DMS153 (cell line): Measurements from ENCODE around the gene REX1BD.
A peak's percentile ranks its signal among the peaks of the same experiment; 100 is the strongest.
"Not testable (repeated sequence)": the region's sequence is repeated elsewhere in the genome, so short reads cannot be mapped to it uniquely, and the experiment has no call there.

ENCODE experiments used
- DNase-seq: peaks from one replicate; lab custom pipeline; 2025; lab: John Stamatoyannopoulos, UW

REX1BD gene

DNA sequence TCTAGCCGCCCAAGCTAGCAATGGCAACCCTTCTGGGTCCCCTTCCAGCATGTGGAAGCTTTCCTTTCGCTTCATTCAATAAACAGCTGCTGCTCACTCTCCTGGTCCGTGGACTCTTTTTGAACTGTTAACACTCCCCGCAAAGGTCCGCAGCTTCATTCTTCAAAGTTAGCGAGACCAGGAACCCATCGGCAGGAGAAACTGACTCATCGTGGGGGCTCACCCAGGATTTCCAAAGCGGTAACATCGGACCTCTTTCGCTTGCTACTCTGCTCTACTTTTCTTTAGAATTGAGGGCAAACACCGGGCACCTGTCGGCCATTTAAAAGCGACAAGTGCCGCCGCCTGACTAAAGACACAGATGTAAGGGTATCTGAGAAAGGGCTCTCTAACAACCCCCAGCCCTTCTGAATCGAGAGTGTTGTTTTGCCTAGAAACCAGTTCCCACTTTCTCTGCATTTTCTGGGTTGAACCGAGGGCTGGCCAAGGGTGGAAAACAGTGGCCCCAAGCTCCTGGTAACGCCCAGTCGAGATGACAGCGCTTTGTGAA, 11.2 kb upstream of the REX1BD start:
- no peak for DNase-seq

DNA sequence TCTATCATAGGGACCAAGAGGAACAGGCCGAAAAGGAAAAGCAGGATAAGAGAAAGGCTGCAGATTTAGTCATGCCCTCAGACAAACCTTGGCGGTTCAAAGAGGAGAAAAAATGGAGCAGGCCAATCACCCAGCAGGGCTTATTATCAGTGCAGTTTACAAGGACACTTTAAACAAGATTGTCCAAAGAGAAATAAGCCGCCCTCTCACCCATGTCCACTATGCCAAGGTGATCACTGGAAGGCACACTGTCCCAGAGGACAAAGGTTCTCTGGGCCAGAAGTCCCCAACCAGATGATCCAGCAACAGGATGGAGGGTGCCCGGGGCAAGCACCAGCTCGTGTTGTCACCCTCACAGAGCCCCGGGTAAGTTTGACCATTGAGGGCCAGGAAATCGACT, 8.3 kb upstream of the REX1BD start:
- DNase-seq, result no peak

DNA sequence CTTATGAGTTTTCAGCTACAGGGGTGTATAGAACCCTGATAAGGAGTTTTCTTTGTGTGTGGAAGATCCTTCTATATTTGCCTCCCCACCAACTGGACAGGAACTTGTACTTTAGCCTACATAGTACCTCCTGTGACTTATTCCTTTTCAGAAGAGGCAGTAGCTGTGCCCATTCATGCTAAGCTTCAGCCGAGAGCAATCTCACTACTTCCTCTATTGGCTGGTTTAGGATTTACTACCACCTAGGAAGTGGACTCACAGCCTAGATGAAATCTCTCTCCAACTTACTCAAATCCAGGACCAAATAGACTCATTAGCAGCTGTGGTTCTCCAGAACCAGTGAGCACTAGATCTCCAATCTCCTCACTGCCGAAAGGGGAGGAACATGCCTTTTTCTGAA, 2.3 kb upstream of the REX1BD start:
- no peak for DNase-seq

DNA sequence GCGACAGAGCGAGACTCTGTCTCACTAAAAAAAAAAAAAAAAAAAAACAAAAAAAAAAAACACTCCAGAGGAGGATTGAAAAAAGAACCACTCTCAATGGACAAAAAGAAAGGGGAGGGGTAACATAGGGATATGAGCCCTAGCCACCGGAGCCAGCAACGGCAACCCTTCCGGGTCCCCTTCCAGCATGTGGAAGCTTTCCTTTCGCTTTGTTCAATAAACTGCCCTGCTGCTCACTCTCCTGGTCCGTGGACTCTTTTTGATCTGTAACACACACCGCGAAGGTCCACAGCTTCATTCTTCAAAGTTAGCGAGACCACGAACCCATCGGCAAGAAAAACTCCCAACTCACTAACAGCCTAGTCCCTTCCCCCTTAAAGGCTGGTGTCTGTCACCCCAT, 1.0 kb upstream of the REX1BD start:
- DNase-seq, result no peak

DNA sequence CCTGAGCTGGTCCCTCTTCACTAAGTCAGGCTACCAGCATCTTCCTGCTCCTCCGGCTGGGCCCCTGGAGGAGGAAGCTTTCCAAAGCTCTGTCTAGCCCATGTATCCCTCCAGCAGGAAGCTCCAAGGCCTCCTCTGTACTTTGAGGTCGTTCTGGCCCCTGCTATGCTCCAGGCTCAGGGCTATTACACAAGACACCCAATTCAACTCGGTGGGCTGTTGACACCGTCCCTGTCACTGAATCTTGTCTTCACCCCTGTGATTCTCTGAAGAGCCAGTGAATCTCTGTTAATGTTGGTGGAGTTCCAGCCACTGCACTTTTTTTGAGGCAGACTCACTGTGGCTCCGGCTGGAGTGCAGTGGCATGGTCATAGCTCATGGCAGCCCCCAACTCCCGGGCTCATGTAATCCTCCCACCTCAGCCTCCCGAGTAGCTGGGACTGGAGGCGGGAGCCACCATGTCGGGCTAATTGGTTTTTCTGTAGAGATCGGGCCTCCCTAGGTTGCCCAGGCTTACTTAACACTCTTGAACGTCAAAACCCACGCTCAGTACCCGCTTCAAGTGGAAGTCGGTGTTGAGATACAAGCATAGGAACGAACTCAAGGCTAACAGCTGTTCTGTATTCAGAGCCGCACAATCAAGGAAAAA, 512 bp upstream of the REX1BD start:
- no peak for DNase-seq

DNA sequence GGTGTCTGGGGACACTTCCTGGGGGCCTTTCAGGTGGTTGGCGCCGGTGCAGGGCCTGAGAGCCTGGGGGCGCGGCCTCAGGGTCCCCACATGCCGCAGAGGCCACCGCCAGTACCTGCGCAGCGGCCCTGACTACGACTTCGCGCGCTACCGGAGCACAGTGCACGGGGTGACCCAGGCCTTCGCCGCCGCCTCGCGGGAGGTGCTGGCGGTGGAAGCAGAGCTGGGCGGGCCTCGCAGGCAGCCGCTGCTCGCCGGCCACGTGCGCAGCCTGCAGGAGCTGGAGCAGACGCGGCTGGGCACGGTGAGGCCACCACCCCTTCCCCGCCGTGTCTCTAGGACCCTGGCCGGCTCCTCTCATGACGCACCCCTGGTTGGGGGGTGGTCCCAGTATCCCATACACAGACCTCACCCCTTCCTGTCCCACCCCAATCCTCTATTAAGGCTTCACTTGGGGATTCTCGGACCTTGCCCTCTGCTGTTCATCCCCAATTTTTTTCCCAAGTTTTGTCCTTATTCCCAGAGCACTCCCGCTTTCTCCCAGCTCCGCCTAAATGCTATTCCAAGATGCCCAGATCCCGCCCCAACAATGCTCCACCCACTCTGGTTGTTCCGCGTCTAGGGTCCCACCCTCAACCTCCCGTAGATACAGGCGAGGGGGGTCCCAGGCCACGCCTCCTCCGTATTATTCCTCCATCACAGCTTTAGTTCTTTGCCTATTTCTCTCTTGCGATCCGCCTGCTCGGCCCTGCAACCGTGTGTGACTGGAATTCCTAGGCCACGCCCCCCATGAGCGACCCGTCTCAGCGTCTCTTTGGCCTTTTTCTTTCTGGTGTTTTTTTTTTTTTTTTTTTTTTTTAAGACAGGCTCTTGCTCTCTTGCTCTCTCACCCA, 1.0 kb downstream of the REX1BD start:
- peak; percentile 71 for DNase-seq

DNA sequence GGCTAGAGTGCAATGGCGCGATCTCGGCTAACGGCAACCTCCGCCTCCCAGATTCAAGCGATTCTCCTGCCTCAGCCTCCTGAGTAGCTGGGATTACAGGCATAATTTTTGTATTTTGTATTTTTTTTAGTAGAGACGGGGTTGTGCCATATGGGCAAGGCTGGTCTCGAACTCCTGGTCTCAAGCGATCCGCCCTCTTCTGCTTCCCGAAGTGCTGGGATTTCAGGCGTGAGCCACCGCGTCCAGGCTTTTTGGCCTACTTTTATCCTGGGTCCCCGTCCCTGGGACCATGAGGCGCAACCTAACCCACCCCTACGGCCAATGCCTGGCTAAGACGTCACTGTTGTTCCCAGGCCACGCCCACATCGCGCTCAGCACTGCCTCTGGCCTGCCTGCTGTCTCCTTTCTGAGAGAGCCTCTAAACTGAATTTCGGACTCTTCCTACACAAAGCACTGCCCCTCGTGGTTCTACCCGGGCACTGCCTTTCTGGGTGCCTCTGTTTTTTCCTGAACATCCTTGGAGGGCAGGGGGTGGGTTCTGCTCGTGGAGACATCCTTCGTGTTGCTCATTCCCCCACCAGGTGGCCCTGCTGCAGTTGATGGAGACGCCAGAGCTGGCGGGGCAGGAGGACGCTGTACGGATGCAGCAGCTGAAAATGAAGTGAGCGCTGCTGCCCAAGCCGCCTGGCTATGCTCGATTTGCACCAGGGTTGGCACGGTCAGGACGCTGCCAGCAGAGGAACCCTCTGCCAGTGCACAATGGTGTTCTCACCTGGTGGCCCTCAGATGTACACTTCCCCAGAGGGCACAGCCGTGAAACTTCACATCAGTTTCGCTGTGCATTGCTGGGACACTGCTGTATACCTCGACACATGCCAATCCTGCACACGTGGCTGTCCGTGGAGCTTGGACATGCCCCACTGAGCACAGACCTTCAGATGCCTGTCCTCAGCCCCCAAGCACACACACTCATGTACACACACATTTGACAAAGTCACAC, 2.0 kb downstream of the REX1BD start:
- peak; percentile 96 for DNase-seq

DNA sequence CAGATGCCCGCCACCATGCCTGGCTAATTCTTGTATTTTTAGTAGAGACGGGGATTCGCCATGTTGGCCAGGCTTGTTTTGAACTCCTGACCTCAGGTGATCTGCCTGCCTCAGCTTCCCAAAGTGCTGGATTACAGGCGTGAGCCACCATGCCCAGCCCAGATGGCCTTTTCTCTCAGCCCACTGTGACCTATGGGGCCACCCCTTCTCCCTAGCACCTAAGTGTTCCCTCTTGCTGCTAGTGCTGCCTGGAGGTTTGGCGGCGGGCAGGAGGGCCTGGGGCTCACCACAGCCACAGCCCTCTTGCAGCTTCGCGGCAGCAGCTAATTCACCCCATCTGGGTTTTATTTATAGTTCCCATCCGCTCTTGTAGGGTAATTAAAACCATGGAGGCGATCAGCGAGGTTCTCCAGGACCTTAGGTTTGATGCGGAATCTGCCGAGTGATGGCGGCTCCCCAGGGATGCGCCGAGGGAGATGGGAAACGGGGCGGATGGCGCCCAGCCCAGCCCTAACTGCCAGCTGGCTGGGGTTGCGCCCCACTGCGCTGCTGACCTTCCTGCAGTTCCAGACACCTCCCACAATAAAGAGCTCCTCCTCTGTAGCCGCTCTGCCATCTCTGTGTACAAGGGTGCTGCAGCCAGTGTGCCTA, 3.3 kb downstream of the REX1BD start:
- no peak for DNase-seq

DNA sequence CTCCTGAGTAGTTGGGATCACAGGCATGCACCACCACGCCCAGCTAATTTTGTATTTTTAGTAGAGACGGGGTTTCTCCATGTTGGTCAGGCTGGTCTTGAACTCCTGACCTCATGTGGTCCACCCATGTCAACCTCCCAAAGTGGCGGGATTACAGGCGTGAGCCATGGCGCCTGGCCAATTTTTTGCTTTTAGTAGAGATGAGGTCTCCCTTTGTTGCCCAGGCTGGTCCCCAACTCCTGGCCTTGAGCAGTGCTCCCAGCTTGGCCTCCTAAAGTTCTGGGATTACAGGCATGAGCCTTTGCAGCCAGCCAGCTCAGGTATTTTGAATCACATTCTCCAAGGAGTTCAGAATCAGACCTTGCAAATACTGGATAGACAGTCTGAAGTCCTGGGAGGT, 4.1 kb downstream of the REX1BD start:
- not testable (repeated sequence) for DNase-seq

DNA sequence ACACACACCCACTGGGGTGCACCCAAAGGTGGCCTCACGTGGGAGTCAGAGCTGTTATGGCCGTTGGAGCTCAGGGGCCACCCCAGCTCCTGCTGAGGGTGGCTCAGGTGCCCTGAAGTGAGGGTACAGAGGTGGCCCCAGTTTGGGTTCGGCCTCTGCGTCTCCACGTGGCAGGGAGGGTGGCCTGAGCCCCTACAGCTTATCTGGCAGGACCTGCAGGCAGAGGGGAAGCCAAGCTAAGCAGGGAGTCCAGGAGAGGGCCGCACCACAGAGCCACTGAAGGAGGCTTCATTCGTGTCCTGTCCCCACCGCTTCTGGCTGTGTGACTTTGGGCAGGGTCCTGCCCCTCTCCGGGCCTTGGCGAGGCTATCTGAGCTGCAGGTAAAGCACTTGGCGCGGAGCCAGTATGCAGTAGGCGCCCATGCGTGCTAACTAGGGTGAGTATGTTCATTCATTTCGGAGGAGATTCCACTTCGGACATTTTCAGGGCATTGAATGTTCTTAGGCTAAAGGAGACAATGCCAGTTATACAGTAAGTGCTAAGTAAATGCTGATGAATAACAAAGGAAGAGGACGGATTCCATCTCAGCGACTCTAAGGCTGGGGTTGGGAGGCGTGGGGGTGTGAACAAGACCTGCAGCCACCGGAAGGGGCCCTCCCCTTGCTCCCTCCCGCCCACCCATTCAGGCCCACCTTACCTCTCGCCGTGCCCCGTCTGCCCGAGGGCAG, 4.9 kb downstream of the REX1BD start:
- DNase-seq, result no peak

DNA sequence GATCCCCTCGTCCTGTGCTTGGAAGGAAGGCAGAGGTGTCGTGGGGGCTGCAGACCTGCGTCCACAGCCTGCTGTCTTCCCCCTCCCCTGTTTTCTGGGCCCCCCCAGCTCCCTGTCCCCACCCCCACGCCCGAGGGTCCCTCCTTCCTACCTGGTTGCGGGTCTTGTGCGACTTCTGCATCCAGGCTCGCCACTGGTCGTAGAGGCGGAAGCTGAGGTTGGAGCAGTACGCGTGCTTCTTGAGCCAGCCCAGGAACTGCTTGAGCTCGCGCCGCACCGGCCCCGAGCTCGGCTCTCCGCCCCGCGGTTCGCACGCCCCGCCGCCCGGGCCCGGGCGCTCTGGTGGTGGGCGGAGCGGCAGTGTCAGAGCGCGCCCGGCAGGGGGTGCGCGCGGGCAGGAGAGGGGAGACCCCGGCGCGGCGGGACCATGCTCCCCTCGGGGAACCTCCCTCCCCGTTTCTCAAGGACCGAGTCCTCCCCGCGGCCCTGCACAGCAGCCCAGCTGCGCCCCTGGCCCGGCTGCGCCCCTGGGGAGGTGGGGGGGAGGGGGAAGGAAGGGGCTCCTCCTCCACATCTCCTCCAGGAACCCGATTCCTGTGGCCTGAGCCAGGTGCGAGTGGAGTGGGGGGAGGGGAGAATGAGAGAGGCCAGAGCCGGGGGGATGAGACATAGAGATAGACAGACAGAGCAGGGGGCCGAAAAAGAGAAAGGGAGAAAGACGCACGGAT, 5.7 kb downstream of the REX1BD start:
- peak; percentile 33 for DNase-seq

DNA sequence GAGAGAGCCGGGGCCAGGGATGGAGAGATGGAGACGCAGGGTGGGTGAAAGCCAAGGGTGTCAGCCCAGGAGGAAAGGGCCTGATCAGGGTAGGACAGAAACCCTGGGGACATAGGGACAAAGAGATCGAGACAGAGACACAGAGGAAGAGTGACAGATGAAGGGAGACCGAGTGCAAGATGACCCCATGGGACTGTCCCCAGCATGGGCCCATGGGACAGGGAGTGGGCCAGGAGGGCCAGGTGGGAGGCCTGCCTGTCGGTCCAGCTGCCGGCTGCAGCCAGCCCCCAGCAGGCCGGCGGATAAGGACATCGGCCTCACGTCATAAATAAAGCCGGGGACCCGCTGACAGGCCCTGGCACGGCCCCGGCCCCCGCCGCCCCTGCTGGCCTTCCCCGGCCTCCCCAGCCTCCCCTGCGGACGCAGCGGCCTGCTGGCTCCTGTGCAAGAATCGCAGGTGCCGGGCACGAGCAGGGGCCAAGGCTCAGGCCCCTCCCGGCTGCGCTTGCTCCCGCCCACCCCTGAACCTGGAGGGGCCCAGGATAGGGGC, 6.3 kb downstream of the REX1BD start:
- DNase-seq, result no peak

DNA sequence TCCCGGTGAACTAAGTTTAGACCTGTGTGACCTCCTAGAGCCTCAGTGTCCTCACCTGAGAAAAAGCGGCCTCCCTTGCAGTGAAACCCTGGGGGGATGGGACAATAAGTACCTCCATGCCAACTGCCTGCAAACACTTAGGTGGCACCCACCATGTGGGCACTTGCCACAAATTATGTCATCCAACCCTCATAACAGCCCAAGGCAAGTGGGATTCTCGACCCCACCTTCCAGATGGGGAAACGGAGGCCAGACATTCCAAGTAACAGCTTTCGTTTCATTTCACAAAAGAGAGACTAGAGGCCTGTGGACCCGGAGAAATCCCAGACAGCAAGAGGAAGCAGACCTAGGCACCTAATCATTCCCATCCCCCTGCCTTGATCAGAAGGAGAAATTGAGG, 6.9 kb downstream of the REX1BD start:
- no peak for DNase-seq

DNA sequence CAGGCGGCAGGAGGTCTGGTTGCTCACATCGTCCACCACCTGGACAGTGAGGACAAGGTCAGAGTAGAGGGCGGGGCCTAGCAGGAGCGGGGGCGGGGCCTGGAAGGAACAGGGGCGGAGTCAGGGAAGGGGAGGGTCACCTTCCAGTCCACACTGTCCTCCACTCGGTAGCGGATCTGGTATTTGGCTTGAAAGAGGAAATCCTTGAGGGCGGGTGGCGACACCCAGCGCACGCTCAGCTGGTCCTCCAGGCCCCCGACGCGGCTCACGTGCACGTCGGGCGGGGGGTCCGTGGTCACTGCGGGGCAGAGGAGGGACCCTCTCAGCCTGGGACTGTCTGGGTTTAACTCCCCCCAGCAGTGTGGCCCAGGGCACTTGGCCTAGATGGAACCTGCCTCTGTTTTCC, 8.2 kb downstream of the REX1BD start:
- DNase-seq, result peak; percentile 10

DNA sequence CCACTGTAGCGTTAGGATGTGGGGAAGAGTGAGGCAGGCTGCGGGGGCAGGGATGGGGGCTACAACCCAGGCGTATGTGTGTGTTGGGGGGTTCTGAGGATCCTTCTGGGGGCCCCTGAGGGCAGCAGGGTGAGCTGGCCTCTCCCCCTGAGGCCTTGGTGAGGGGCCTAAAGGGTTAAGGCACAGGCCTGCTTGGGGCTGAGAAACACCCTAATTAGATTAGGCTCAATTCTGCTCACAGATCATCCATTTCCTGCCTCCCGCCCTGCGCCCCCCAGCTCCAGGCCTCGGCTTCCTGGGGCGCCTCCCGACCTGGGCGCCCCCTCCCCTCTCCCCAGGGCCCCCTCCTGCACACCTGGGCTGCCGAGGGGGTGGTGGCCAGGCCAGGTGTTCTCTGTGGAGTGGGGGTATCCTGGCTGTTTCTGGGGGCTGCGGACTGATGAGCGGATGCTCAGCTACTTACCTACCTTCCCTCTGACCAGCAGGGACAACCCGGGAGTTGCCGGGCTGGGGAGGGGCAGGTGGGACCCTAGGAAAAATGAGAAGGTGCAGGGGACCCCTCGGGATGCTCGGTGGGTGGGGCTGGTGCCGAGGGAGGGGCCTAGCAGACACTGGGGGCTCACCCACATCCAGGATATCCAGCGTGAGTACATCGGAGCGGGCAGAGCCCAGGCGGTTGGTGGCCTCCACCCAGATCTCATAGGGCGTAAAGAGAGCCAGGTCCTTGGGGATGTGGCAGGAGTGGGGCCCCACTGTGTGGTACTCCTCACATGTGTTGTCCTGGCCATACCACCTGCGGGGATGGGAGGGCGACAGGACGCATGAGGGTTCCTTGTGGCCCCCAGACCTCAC, 9.4 kb downstream of the REX1BD start:
- DNase-seq, result no peak

DNA sequence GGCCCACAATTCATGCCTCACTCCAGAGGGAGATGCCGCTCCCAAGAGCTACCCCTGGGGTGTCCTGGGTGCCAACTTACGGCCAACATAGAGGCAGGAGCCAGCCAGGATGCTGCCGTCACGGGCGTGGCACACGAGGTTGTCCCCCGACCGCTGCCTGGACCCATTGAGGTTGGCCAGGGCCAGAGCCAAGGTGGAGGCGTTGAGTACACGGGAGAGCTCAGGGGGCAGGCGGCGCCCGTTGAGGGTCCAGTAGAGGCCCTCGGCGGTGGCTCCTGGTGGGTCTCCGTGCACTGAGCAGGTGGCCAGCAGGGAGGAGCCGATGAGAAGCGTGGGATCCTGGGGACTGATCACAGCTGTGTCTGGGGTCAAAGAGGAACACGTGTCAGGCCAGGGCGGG, 10.9 kb downstream of the REX1BD start:
- no peak for DNase-seq

DNA sequence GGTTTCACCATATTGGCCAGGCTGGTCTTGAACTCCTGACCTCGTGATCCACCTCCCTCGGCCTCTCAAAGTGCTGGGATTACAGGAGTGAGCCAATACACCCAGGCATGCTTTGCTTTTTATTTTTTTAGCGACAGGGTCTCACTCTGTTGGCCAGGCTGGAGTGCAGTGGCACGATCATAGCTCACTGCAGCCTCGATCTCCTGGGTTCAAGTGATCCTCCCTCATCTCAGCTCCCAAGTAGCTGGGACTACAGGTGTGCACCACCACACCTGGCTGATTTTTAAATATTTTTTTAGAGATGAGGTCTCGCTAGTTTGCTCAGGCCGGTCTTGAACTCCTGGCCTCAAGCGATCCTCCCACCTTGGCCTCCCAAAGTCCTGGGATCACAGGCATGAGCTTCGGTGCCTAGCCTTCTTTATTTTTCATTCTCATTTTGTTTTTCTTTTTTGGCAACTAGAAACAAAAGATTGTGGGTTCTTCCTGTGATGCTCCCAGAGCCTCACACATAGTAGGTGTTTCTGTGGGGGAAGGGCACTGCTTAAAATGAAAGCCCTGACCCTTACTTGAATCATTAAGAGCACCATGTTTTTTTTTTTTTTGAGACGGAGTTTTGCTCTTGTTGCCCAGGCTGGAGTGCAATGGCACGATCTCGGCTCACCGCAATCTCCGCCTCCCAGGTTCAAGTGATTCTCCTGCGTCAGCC, 12.2 kb downstream of the REX1BD start:
- not testable (repeated sequence) for DNase-seq

DNA sequence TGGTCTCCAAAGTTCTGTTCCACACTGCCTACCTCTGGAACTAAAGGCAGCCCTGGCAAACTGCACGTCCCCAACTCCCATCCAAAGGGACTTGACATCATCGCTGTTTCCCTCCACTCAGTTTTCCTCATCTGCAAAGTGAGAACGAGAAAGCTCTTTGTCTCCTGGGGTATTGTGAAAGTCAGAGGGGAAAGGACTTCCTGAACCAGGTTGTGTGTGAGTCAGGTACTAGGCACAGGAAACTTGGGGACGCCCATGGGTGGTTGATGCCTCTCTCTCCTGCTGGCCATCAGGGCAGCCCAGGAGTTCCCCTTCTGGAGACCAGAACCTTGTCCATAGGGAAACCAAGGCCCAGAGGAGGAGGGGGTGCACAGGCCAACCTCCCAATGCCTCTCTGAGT, 13.3 kb downstream of the REX1BD start:
- DNase-seq, result no peak
